ENCODE measurements around the gene TFEC. TPM values are rescaled to one million over a fixed set of nuclear protein-coding genes. Genes with fewer than 3 reads are reported as not detected.

TFEC gene
- total and polyA plus RNA-seq, 10 of the 15 experiments (the other 5 are each of a cell fraction or from before 2014, with no cell fraction given) = 0.18 to 5.8 (median 2.4) TPM

- TF ChIP-seq REST (IDR thresholded peaks at IDR 0.05; ENCODE audit: low read depth, low read length) (no peak), RBBP5 (conservative IDR thresholded peaks at IDR 0.05) (no peak)
These were observed 59.1 kb downstream of the TFEC start (continued) for GRCh38 chr7:115971506-115971905.

- 0% methylated on average over 1 of the region's 1 CpG for WGBS (ENCODE audit: insufficient coverage, insufficient replicate concordance, low lambda C conversion rate, missing lambda C conversion rate)
- no peak for TF ChIP-seq ZBTB40 (IDR thresholded peaks at IDR 0.05; ENCODE audit: borderline replicate concordance)
- H3K27me3 ChIP-seq (replicated peaks in 1 of 2; ENCODE audit: control insufficient read depth in 2 of 2, insufficient read depth in 2 of 2, low read length in 1 of 2) = no peaks in the 10 kb centered on the region
- BruUV-seq (replicated peaks) = no TSS peak
- ChIA-PET RAD21 (ENCODE audit: unreplicated experiment) (no interaction called here), SMC1A (ENCODE audit: uncharacterized antibody, unreplicated experiment) (no interaction called here), POLR2A (no interaction called here), CTCF (no interaction called here)
- ATAC-seq = no peak
- no peaks in the 10 kb centered on the region for H3K9me3 ChIP-seq (replicated peaks; ENCODE audit: control insufficient read depth, insufficient read depth, low read length)
- no peaks in the 10 kb centered on the region for H4K20me1 ChIP-seq (ENCODE audit: control insufficient read depth, insufficient read depth)
- intact Hi-C loops (cut with micrococcal nuclease; ENCODE audit: unreplicated experiment) = no loop called here
- no peak overlapping the region for H3K9ac ChIP-seq (ENCODE audit: control insufficient read depth, insufficient read depth, low read length)
- H3K27ac ChIP-seq (ENCODE audit: control insufficient read depth, insufficient read depth) = no peak overlapping the region
- no peak overlapping the region for H3K4me3 ChIP-seq
- DNase-seq (ENCODE audit: low read depth, low spot score) = no peak
- H3K79me2 ChIP-seq (ENCODE audit: control insufficient read depth, insufficient read depth, low read length) = no peaks in the 10 kb centered on the region
- H3K4me1 ChIP-seq (ENCODE audit: control insufficient read depth, insufficient read depth, low read length) = no peaks in the 10 kb centered on the region
- in situ Hi-C loops (cut with MboI) = no loop called here
- no peaks in the 10 kb centered on the region for H3K36me3 ChIP-seq (ENCODE audit: control insufficient read depth in 2 of 2, insufficient read depth in 2 of 2, low read length in 1 of 2)
- no peak overlapping the region for H2AFZ ChIP-seq (ENCODE audit: control insufficient read depth, low read depth, low read length)
- H3K4me2 ChIP-seq (ENCODE audit: control insufficient read depth, insufficient read depth) = no peak overlapping the region
- no peak for FAIRE-seq
These were observed 62.0 kb downstream of the TFEC start for GRCh38 chr7:115968596-115968995.
